GM21360 (cell line): ENCODE measurements around the gene GNG7.
"Not testable (repeated sequence)": the region's sequence is repeated elsewhere in the genome, so short reads cannot be mapped to it uniquely, and the experiment has no call there.

Experiments
- ATAC-seq: cut with Tn5 transposase; IDR thresholded peaks from one replicate; pipeline ENCODE4 v1.9.1; 2021; ENCODE audit warnings: mild to moderate bottlenecking, moderate library complexity; ENCODE audit not compliant: unreplicated experiment

GNG7 gene

GRCh38 chr19:2678044-2678671, 24.3 kb downstream of the GNG7 start:
- ATAC-seq, result no peak

GRCh38 chr19:2676823-2677222, 25.7 kb downstream of the GNG7 start:
- no peak for ATAC-seq

GRCh38 chr19:2675892-2676291, 26.6 kb downstream of the GNG7 start:
- no peak for ATAC-seq

GRCh38 chr19:2670217-2670616, 32.3 kb downstream of the GNG7 start:
- ATAC-seq, result no peak

- ATAC-seq, result no peak
Measured at GRCh38 chr19:2668175-2668763, 34.2 kb downstream of the GNG7 start.

GRCh38 chr19:2667349-2667748, 35.1 kb downstream of the GNG7 start:
- ATAC-seq, result not testable (repeated sequence)

- no peak for ATAC-seq
Measured at GRCh38 chr19:2666344-2666994, 36.0 kb downstream of the GNG7 start.

GRCh38 chr19:2665103-2665502, 37.4 kb downstream of the GNG7 start:
- no peak for ATAC-seq

GRCh38 chr19:2663920-2664571, 38.4 kb downstream of the GNG7 start:
- peak; percentile 70 for ATAC-seq

- ATAC-seq, result no peak
Measured at GRCh38 chr19:2661615-2662014, 40.9 kb downstream of the GNG7 start.

- ATAC-seq, result no peak
Measured at GRCh38 chr19:2659856-2660432, 42.5 kb downstream of the GNG7 start.

GRCh38 chr19:2656533-2656932, 46.0 kb downstream of the GNG7 start:
- ATAC-seq, result no peak

GRCh38 chr19:2653710-2654707, 48.5 kb downstream of the GNG7 start:
- no peak for ATAC-seq

- no peak for ATAC-seq
Measured at GRCh38 chr19:2653218-2653617, 49.3 kb downstream of the GNG7 start.

- ATAC-seq, result no peak
Measured at GRCh38 chr19:2652504-2653099, 49.9 kb downstream of the GNG7 start.

- ATAC-seq, result not testable (repeated sequence)
Measured at GRCh38 chr19:2651002-2651733, 51.3 kb downstream of the GNG7 start.

GRCh38 chr19:2650515-2650914, 52.0 kb downstream of the GNG7 start:
- no peak for ATAC-seq

GRCh38 chr19:2648528-2648937, 54.0 kb downstream of the GNG7 start:
- ATAC-seq, result no peak

GRCh38 chr19:2648099-2648498, 54.4 kb downstream of the GNG7 start:
- no peak for ATAC-seq
